SK-N-SH (cell line): ENCODE results near the gene CDH26. TPM values are rescaled to one million over a fixed set of nuclear protein-coding genes. Genes with fewer than 3 reads are reported as not detected.

Source experiments
- CTCF ChIA-PET: fragments of 300-600, 350-600 bp; formaldehyde crosslinking; extraction: SDS; loops from one replicate; lab custom pipeline; 2021; lab: Yijun Ruan, JAX
- POLR2A ChIA-PET: fragments of 350-600 bp; sonication (Branson Sonifier 250); formaldehyde crosslinking; extraction: SDS; loops from one replicate; lab custom pipeline; 2020; ENCODE audit warnings: antibody characterized with exemption, inconsistent platforms; lab: Yijun Ruan, JAX
- DNase-seq: peaks from one replicate; pipeline ENCODE4 v3.0.0; 2012
- H2AFZ ChIP-seq: fragments of 200-600 bp; sonication (generic); 2 replicates; pipeline ENCODE4 v1.8.1; 2016; ENCODE audit warnings: antibody characterized with exemption, mild to moderate bottlenecking, low read depth
- H3F3A ChIP-seq: fragments of 200-600 bp; sonication (generic); replicated peaks from 2 replicates; pipeline ENCODE3; 2016; ENCODE audit warnings: antibody characterized with exemption, mild to moderate bottlenecking; ENCODE audit not compliant: insufficient read depth
- H3K27ac ChIP-seq, 2 experiments: fragments of 200-500 bp in 1 of 2; fragments of 200-600 bp in 1 of 2; sonication (Bioruptor generic) in 1 of 2; sonication (generic), shearing (Covaris generic) in 1 of 2; 2 replicates each; pipeline versions ENCODE4 v1.5.1 to v1.6.1; 2014 to 2016; ENCODE audit warnings: low read depth in 2 of 2, inconsistent platforms in 1 of 2, low read length in 1 of 2, mild to moderate bottlenecking in 1 of 2, mixed read lengths in 1 of 2
- H3K27me3 ChIP-seq: fragments of 200-600 bp; sonication (generic), shearing (Covaris generic); 2 replicates; pipeline ENCODE4 v1.6.1; 2016; ENCODE audit warnings: mixed run types; ENCODE audit not compliant: insufficient read depth
- H3K36me3 ChIP-seq, 2 experiments: fragments of 200-500 bp in 1 of 2; fragments of 200-600 bp in 1 of 2; sonication (Bioruptor generic) in 1 of 2; sonication (generic) in 1 of 2; replicated peaks in 1 of 2; 2 replicates each; pipeline versions ENCODE3 to v1.5.1; 2014 to 2016; ENCODE audit warnings: low read length in 1 of 2, mild to moderate bottlenecking in 1 of 2; ENCODE audit not compliant: insufficient read depth in 2 of 2, control insufficient read depth in 1 of 2
- H3K4me1 ChIP-seq, 2 experiments: fragments of 200-500 bp in 1 of 2; fragments of 200-600 bp in 1 of 2; sonication (Bioruptor generic) in 1 of 2; sonication (generic), shearing (Covaris generic) in 1 of 2; 2 replicates each; pipeline versions ENCODE4 v1.5.1 to v1.6.1; 2014 to 2016; ENCODE audit warnings: low read depth in 1 of 2, low read length in 1 of 2, mixed run types in 1 of 2; ENCODE audit not compliant: insufficient read depth in 2 of 2, control insufficient read depth in 1 of 2
- H3K4me2 ChIP-seq: fragments of 200-600 bp; sonication (generic), shearing (Covaris generic); 2 replicates; pipeline ENCODE4 v1.6.1; 2017; ENCODE audit warnings: mixed run types
- H3K4me3 ChIP-seq, 2 experiments: fragments of 200-500 bp in 1 of 2; fragments of 200-600 bp in 1 of 2; sonication (Bioruptor generic) in 1 of 2; sonication (generic), shearing (Covaris generic) in 1 of 2; 2 replicates each; pipeline versions ENCODE4 v1.5.1 to v1.8.1; 2014 to 2016; ENCODE audit warnings: low read depth in 2 of 2, inconsistent platforms in 1 of 2, low read length in 1 of 2, mild to moderate bottlenecking in 1 of 2, mixed read lengths in 1 of 2, moderate library complexity in 1 of 2
- H3K79me2 ChIP-seq: fragments of 200-600 bp; sonication (generic); 2 replicates; pipeline ENCODE4 v1.8.1; 2017; ENCODE audit warnings: mild to moderate bottlenecking; ENCODE audit not compliant: insufficient read depth
- H3K9ac ChIP-seq: fragments of 200-600 bp; sonication (generic); 2 replicates; pipeline ENCODE4 v1.6.1; 2017; ENCODE audit warnings: mixed run types
- H3K9me2 ChIP-seq: fragments of 200-600 bp; sonication (generic); 2 replicates; pipeline ENCODE4 v1.6.1; 2017; ENCODE audit warnings: mixed run types
- H3K9me3 ChIP-seq: fragments of 200-600 bp; sonication (generic); 2 replicates; pipeline ENCODE4 v1.6.1; 2017; ENCODE audit warnings: mixed run types, mild to moderate bottlenecking, moderate library complexity
- H4K20me1 ChIP-seq: fragments of 200-600 bp; sonication (generic); 2 replicates; pipeline ENCODE4 v1.6.1; 2017; ENCODE audit warnings: mild to moderate bottlenecking, mixed run types; ENCODE audit not compliant: insufficient read depth
- CHD2 ChIP-seq: fragments of 150-350 bp; IDR thresholded peaks from 2 replicates; pipeline ENCODE4 v1.6.1; 2018; ENCODE audit warnings: low read length; ENCODE audit not compliant: partially characterized antibody
- CTCF ChIP-seq: fragments of 200-600 bp; sonication (generic); IDR thresholded peaks from 2 replicates; pipeline ENCODE4 v1.6.1; 2017; ENCODE audit warnings: antibody characterized with exemption, mild to moderate bottlenecking, moderate library complexity
- ELF1 ChIP-seq: IDR thresholded peaks from 2 replicates; pipeline ENCODE4 v1.4.0; 2012
- EZH2phosphoT487 ChIP-seq: fragments of 200-600 bp; sonication (generic); IDR thresholded peaks from 2 replicates; pipeline ENCODE4 v1.6.1; 2017; ENCODE audit warnings: low read depth, mixed run types, mild to moderate bottlenecking, antibody characterized with exemption, moderate library complexity, borderline replicate concordance
- FOXM1 ChIP-seq: IDR thresholded peaks from 2 replicates; pipeline ENCODE4 v1.4.0; 2012; ENCODE audit warnings: low read depth, mild to moderate bottlenecking
- MEF2A ChIP-seq: IDR thresholded peaks from 2 replicates; pipeline ENCODE4 v1.4.0; 2012; ENCODE audit warnings: low read depth, borderline replicate concordance
- NFIC ChIP-seq: IDR thresholded peaks from 2 replicates; pipeline ENCODE4 v1.4.0; 2012; ENCODE audit warnings: borderline replicate concordance
- POLR2AphosphoS5 ChIP-seq: IDR thresholded peaks from 2 replicates; pipeline ENCODE4 v1.6.1; 2012; ENCODE audit warnings: low read depth, low read length
- RAD21 ChIP-seq: IDR thresholded peaks from 2 replicates; pipeline ENCODE4 v1.6.1; 2012; ENCODE audit warnings: mild to moderate bottlenecking, low read length
- RCOR1 ChIP-seq: fragments of 150-350 bp; IDR thresholded peaks from 2 replicates; pipeline ENCODE4 v1.6.1; 2017; ENCODE audit warnings: antibody characterized with exemption, low read length
- REST ChIP-seq: IDR thresholded peaks from 2 replicates; pipeline ENCODE4 v1.6.1; 2012; ENCODE audit warnings: mild to moderate bottlenecking, low read depth, low read length, moderate library complexity
- TAF1 ChIP-seq: IDR thresholded peaks from 2 replicates; pipeline ENCODE4 v1.6.1; 2012; ENCODE audit warnings: low read depth, mild to moderate bottlenecking, low read length, moderate library complexity, borderline replicate concordance
- YY1 ChIP-seq: IDR thresholded peaks from 2 replicates; pipeline ENCODE4 v1.4.0; 2012; ENCODE audit warnings: low read depth, mild to moderate bottlenecking
- WGBS: methylation state at CpG from one replicate; pipeline ENCODE4 v1.1.6; 2017; ENCODE audit warnings: low lambda C conversion rate; 5-methylcytosine and 5-hydroxymethylcytosine counted together
- polyA plus RNA-seq, 3 experiments: library from polyadenylated mRNA; depleted of rRNA; stranded (reverse); fragments of >200 nt; gene quantifications; 2 replicates each; pipeline ENCODE4 v1.2.3, GENCODE V29; 2012
- TF ChIP-seq, protein P1 (sequence below): IDR thresholded peaks from 2 replicates; pipeline ENCODE4 v1.4.0; 2012; ENCODE audit warnings: low read depth
- TF ChIP-seq, protein P2 (sequence below): fragments of 150-350 bp; IDR thresholded peaks from 2 replicates; pipeline ENCODE4 v1.6.1; 2016; ENCODE audit warnings: mild to moderate bottlenecking, low read depth, low read length
- TF ChIP-seq, protein P3 (sequence below): fragments of 150-350 bp; IDR thresholded peaks from 2 replicates; pipeline ENCODE4 v1.6.1; 2017; ENCODE audit warnings: antibody characterized with exemption, low read length, low read depth, borderline replicate concordance

CDH26 gene
- polyA plus RNA-seq, 1 of the 3 experiments (the other 2 are of a cell fraction), result 0.13 TPM

GRCh38 chr20:59933296-59933848 is 24.9 kb upstream of the CDH26 start, which contains the start of gene SYCP2:
Gene SYCP2 (minus strand): TSS chr20:59933637. CDS start chr20:59922413, 11,224 bp downstream.
- Histone ChIP-seq H3K9me3 (no peaks in the 10 kb centered on the region), H3K79me2 (peaks cover 8% of the 10 kb centered on the region), H4K20me1 (no peaks in the 10 kb centered on the region)
- TF ChIP-seq RAD21 (no peak), TAF1 (no peak), NFIC (no peak)
- TF ChIP-seq, protein P1, sequence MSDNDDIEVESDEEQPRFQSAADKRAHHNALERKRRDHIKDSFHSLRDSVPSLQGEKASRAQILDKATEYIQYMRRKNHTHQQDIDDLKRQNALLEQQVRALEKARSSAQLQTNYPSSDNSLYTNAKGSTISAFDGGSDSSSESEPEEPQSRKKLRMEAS, result peak; percentile 90
- TF ChIP-seq, all 33 proteins: peak for 1
- Histone ChIP-seq H3K9me2 (no peaks in the 10 kb centered on the region), H3K27ac (peak within 1 kb of the TSS; percentile 45 to 81), H3K9ac (peak within 1 kb of the TSS; percentile 69), H3K4me1 (peaks cover 5 to 11% of the 10 kb centered on the region in 2 experiments; a peak in 3 of 4 replicates), H3K4me3 (peak within 1 kb of the TSS; percentile 75), H3F3A (peaks cover 10% of the 10 kb centered on the region), H2AFZ (peak within 1 kb of the TSS; percentile 96), H3K36me3 (peaks cover 0 to 2% of the 10 kb centered on the region in 2 experiments), H3K27me3 (no peaks in the 10 kb centered on the region), H3K4me2 (peak within 1 kb of the TSS; percentile 96)
- CTCF ChIA-PET, result interaction anchor here (0.8 to 9.8 kb wide), 18 partner anchors 8 to 331 kb away, joined by 3 to 95 read pairs (median 4); no protein-coding TSS in a partner anchor
- POLR2A ChIA-PET, result no interaction called here
- WGBS, result 39% methylated on average over 25 of the region's 65 CpGs
- peak; percentile 95 for DNase-seq

DNA sequence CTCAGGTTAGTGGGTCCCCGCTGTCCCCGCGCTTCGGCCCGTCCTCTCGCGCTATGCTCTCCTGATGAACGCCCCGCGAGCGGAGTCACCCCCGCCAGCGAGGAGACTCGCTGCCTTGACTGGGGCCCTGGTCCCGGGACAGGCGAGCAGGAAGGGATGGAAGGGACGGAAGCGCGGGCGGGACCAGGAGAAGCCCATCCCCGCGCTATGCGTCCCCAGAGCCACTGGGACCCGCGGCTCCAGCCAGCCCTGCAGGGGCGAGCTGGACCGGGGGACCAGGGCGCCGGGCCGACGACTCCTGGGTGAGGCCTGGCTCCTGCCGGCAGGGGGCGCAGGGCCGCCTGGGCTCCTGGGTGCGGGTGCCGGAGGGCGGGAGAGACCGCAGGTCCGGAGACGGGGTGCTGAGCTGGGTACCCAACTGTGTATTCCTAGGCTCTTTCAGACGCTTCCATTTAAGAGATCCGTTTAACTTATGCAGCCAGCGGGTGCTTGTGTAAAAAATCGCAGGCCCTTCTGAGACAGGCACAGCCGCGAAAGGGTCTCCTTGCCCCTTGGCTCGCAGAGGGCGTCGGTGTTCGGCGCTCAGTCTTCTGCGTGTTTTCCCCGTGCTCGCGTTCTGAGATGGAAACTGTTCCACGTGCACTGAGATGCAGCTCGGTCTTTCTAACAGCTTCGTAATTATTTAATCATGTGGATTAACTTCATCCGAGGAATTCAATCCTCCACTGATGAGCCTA is 24.2 kb upstream of the CDH26 start:
- no peaks in the 10 kb centered on the region for H3K9me2 ChIP-seq
- TF ChIP-seq, protein P2, sequence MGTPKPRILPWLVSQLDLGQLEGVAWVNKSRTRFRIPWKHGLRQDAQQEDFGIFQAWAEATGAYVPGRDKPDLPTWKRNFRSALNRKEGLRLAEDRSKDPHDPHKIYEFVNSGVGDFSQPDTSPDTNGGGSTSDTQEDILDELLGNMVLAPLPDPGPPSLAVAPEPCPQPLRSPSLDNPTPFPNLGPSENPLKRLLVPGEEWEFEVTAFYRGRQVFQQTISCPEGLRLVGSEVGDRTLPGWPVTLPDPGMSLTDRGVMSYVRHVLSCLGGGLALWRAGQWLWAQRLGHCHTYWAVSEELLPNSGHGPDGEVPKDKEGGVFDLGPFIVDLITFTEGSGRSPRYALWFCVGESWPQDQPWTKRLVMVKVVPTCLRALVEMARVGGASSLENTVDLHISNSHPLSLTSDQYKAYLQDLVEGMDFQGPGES, result no peak
- TF ChIP-seq EZH2phosphoT487, result no peak
- TF ChIP-seq RAD21, result peak; percentile 32
- TF ChIP-seq REST, result no peak
- no peak for TF ChIP-seq MEF2A
- 0 out of 2 replicates have a peak, but pooled peaks have one; percentile 36 for TF ChIP-seq FOXM1
- TF ChIP-seq ELF1, result no peak
- no peak for TF ChIP-seq POLR2AphosphoS5
- TF ChIP-seq, protein P3, sequence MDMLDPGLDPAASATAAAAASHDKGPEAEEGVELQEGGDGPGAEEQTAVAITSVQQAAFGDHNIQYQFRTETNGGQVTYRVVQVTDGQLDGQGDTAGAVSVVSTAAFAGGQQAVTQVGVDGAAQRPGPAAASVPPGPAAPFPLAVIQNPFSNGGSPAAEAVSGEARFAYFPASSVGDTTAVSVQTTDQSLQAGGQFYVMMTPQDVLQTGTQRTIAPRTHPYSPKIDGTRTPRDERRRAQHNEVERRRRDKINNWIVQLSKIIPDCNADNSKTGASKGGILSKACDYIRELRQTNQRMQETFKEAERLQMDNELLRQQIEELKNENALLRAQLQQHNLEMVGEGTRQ, result no peak
- TF ChIP-seq YY1, result no peak
- peak; percentile 30 for TF ChIP-seq CHD2
- TF ChIP-seq CTCF, result peak; percentile 91
- TF ChIP-seq RCOR1, result no peak
- TF ChIP-seq, protein P1, result 0 out of 2 replicates have a peak, but pooled peaks have one; percentile 44

More for the DNA sequence above, 24.2 kb upstream of the CDH26 start:
- peaks cover 13% of the 10 kb centered on the region for H3K79me2 ChIP-seq
- H4K20me1 ChIP-seq, result no peaks in the 10 kb centered on the region
- CTCF ChIA-PET, result interaction anchor here (0.6 to 9.8 kb wide), 21 partner anchors 9 to 373 kb away, joined by 3 to 95 read pairs (median 4); no protein-coding TSS in a partner anchor
- peak overlapping the region; percentile 45 to 81 for H3K27ac ChIP-seq
- peaks cover 10% of the 10 kb centered on the region for H3F3A ChIP-seq
- peak overlapping the region; percentile 69 for H3K9ac ChIP-seq
- WGBS, result 4% methylated on average over 26 of the region's 59 CpGs
- peak overlapping the region; percentile 75 for H3K4me3 ChIP-seq
- peaks cover 8 to 17% of the 10 kb centered on the region in 2 experiments; a peak in 3 of 4 replicates for H3K4me1 ChIP-seq
- no peaks in the 10 kb centered on the region for H3K9me3 ChIP-seq
- no peaks in the 10 kb centered on the region for H3K27me3 ChIP-seq
- POLR2A ChIA-PET, result no interaction called here
- peaks cover 0 to 2% of the 10 kb centered on the region in 2 experiments for H3K36me3 ChIP-seq
- H2AFZ ChIP-seq, result peak overlapping the region; percentile 96
- H3K4me2 ChIP-seq, result peak overlapping the region; percentile 96
- DNase-seq, result peak; percentile 97
